Brain microvascular endothelial cell (primary cell): Measurements from ENCODE around the gene TMEM214.

Experiments
- DNase-seq: peaks from one replicate; pipeline ENCODE4 v3.0.0-alpha.2; 2020
- H3K27ac ChIP-seq: fragments of 250-450 bp; sonication (Bioruptor Pico); 2 replicates; pipeline ENCODE4 v1.5.1; 2020; ENCODE audit warnings: mild to moderate bottlenecking, moderate library complexity
- H3K27me3 ChIP-seq: fragments of 250-450 bp; sonication (Bioruptor Pico); replicated peaks from 2 replicates; pipeline ENCODE4 v1.5.1; 2020; ENCODE audit warnings: mild to moderate bottlenecking
- H3K36me3 ChIP-seq: fragments of 250-450 bp; sonication (Bioruptor Pico); replicated peaks from 2 replicates; pipeline ENCODE4 v1.5.1; 2020; ENCODE audit warnings: mild to moderate bottlenecking
- H3K4me3 ChIP-seq: 2 replicates; pipeline ENCODE4 v1.5.1; 2011; ENCODE audit warnings: low read depth, mild to moderate bottlenecking, control low read depth, low read length, moderate library complexity
- CTCF ChIP-seq: IDR thresholded peaks from 2 replicates; pipeline ENCODE4 v1.5.1; 2011; ENCODE audit warnings: low read depth, mild to moderate bottlenecking, moderate library complexity, low read length, control low read depth, inconsistent platforms; ENCODE audit errors: missing control alignments
- in situ Hi-C: cut with HindIII; loops from 2 replicates; pipeline ENCODE4 v1.10.0; 2017; ENCODE audit warnings: low sequenced_read_pairs, low pct_ligation_motif_present

TMEM214 gene

GRCh38 chr2:27059141-27059820, 26.5 kb downstream of the TMEM214 start:
- in situ Hi-C loops, result no loop called here
- Histone ChIP-seq H3K27me3 (no peaks in the 10 kb centered on the region), H3K4me3 (no peak overlapping the region), H3K36me3 (peaks cover 25% of the 10 kb centered on the region), H3K27ac (no peak overlapping the region)
- TF ChIP-seq CTCF, result no peak
- DNase-seq, result no peak

- H3K27me3 ChIP-seq, result no peaks in the 10 kb centered on the region
- H3K36me3 ChIP-seq, result peaks cover 30% of the 10 kb centered on the region
- in situ Hi-C loops, result no loop called here
- DNase-seq, result no peak
- no peak for TF ChIP-seq CTCF
- no peak overlapping the region for H3K4me3 ChIP-seq
- H3K27ac ChIP-seq, result no peak overlapping the region
These were observed 27.6 kb downstream of the TMEM214 start for GRCh38 chr2:27060323-27060722.

DNA sequence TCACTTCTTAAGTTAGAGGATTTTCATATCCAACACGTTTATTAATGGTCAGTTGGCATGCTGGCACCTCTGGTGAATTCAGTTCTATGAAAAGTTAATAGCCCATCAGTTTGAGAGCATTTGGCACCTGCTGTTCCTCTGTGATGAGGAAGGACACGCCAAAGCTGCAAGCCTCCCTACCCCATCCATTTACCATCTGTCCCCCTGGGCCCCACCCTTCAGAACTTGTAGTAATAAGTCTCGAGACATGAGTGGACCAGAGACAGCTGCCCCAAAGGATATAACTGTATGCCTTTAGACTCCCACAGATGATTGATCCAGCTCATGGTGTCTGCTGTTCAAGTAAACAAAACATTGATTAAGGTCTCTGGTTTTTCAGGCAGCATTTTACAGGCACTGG, 32.4 kb downstream of the TMEM214 start:
- no peak for DNase-seq
- peaks cover 45% of the 10 kb centered on the region for H3K36me3 ChIP-seq
- in situ Hi-C loops, result no loop called here
- no peak for TF ChIP-seq CTCF
- H3K27me3 ChIP-seq, result no peaks in the 10 kb centered on the region
- H3K27ac ChIP-seq, result no peak overlapping the region
- H3K4me3 ChIP-seq, result no peak overlapping the region

- no peak for DNase-seq
- peaks cover 47% of the 10 kb centered on the region for H3K36me3 ChIP-seq
- no peaks in the 10 kb centered on the region for H3K27me3 ChIP-seq
- no peak overlapping the region for H3K4me3 ChIP-seq
- TF ChIP-seq CTCF, result no peak
- no peak overlapping the region for H3K27ac ChIP-seq
- in situ Hi-C loops, result no loop called here
These were observed 34.6 kb downstream of the TMEM214 start for GRCh38 chr2:27067385-27067784.

GRCh38 chr2:27069436-27069835, 36.7 kb downstream of the TMEM214 start:
- no peak overlapping the region for H3K27ac ChIP-seq
- in situ Hi-C loops, result no loop called here

More at GRCh38 chr2:27069436-27069835, 36.7 kb downstream of the TMEM214 start:
- peak overlapping the region; percentile 99 for H3K4me3 ChIP-seq
- no peak for DNase-seq
- peaks cover 44% of the 10 kb centered on the region for H3K36me3 ChIP-seq
- H3K27me3 ChIP-seq, result no peaks in the 10 kb centered on the region
- no peak for TF ChIP-seq CTCF
